ENCODE results near the gene RHEX.

The RHEX gene

DNA sequence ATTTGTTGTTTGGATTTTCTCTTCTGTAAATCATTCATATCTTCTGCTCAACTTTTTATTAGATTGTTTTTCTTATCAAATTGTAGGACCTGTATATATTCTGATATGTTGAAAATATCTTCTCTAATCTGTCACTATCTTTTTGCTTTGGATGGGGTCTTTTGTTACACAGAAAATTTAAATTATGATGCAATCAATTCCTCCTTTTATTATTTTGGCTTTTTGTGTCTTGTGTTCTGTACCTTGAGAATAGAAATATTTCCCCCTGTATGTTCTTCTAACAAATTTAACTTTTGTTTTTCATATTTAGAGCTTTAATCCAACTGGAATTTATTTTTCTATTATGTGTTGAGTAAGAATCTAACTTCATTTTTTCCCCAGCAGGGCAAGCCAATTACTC, 67.4 kb downstream of the RHEX start:
- no peak for DNase-seq

DNA sequence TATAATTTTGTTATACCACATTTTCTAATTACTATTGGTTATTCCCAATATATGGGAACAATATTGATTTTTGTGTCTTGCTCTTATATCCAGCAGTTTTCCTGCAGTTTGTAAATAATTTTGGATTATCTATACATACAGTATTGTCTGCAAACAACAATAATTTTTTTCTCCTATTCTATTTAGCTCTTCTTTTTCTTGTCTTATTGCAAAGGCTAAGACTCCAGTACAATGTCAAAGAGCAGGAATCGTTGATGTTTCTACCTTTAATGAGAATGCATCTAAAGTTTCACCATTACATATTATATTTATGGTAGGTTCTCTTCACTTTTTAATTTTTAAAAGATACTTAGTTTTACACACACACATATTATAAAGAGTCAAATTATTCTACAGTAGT, 68.3 kb downstream of the RHEX start:
- no peak for DNase-seq

DNA sequence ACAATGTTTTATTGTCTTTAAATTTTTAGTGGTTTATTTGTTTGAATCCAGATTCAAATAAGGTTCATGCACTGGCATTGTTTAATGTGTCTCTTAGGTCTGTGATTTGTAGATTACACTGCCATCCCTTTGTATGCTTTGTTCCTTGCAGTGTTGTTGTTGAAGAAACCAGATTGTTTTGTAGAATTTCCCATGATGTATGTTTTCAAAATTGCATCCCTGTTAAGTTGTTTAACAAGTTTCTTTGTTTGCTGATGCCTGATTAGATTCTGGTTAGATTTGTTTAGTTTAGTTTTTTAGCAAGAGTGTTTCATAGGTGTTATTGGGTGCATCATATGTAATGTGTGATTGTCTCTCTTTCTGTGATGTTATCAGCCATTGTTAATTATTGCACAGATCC, 69.7 kb downstream of the RHEX start:
- no peak for DNase-seq

DNA sequence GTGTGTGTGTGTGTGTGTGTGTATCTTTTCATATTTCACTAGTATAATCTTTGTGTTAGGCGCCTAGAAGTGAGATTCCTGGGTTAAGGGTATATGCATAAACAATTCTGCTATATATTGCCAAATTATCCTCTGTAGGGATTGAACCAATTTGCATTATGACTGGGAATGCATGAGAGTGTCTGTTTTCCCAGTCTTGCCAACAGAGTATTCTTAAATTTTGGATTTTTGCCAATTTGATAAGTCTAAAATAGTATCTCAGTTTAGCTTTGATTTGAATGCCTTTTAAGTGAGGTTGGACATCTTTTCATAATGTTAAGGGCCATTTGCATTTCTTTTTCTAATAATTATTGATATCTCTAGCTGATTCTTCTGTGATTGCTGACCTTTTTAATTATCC, 72.4 kb downstream of the RHEX start:
- DNase-seq, result no peak

DNA sequence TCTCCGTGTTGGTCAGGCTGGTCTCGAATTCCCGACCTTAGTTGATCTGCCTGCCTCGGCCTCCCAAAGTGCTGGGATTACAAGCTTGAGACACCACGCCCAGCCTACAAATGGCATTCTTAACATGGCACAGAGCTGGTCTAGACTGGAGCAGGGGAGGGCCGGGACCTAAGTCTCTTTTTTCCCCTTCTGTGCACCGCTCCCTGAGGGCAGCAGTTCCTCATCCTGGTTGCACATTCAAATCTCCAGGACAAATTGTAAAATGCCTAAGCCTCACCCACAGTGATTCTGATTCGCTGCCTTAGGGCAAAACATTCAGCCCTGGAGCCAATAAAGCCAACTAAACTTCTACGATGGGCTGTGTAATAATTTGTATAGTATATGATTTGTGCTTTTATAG, 74.4 kb downstream of the RHEX start:
- no peak for DNase-seq

DNA sequence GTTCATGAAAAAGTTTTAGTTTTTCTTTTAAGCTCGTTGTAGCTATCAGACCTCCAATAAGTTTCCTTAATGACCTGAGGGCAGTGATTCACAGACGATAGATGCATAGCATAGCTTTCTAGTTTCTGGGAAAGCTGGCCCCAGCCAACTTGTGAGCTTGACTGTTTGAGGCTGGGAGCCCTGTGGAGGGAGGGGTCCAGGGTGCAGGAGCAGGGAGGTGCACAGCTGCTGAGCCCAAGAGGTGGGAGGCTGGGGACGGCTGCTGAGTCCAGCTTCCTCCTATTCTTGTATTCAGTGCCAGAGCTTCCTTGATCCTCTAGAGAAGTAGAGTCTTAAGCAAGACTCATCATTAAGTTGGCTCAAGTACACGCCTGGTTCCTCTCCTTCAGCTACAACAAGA, 75.2 kb downstream of the RHEX start:
- no peak for DNase-seq

DNA sequence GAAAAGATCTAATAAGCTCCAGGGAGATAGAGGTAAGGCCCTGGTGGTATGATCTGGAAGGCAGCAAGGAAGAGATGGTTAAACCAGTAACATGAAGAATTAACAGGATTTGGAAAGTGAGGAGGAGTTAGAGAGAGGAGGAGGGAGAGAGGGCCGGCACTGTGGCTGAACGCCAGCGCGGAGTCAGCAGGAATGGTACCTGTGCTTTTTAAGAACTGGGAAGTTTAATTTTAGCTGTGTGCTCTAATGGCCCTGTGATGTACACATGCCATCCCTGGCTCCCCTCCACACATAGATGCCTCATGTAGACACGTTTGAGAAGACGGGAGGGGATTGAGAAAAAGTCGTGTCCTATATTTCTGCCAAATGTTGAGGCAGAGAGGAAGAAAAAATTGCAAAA, 78.1 kb downstream of the RHEX start:
- DNase-seq, result no peak

DNA sequence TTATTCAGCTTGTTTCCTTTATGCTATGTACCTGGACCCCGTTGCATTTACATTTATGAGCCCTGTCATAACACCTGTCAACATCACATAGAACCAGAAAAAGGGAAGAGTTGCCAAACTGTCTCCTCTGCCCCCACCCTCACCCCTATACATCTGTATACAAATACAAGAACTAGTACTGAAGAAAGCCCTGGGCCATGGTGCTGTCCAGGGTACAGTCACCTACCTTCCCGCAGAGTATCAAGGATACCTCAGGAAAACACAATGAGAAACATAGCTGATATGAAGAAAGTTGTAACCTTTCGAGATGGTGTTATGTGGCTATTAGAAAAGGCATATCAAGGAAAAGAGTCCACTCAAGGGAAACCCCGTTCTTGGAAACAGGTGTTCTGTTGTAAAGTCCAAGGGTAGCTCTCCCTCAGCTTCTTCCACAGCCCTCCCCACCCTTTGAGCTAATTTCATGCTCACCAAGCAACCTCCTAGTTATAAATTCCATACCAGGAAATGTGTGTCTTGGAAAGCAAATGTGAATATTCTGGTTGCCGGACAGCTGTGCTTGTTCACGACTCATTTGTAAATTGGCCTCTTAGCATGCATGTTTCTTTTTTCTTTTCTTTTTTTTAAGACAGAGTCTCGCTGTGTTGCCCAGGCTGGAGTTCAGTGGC, 80.9 kb downstream of the RHEX start:
- no peak for DNase-seq

DNA sequence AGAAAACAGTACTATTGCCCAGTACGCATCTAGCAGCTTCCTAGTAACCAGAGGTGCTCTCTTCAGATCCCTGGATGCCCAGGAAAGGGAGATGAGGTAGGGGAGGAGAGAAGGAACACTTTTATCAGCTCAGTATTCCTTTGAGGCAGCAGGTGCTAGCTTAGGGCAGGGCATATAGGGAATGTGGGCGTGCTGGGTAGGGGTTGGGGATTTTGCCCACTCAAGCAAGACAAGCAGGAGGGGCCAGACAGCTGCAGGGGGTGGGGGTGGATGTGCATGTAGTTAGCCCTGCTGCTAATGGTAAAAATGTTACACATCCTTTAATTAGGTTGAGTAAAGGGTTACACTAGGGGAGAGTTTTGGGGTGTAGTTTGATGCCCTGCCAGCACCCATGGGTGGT, 82.3 kb downstream of the RHEX start:
- DNase-seq, result no peak

DNA sequence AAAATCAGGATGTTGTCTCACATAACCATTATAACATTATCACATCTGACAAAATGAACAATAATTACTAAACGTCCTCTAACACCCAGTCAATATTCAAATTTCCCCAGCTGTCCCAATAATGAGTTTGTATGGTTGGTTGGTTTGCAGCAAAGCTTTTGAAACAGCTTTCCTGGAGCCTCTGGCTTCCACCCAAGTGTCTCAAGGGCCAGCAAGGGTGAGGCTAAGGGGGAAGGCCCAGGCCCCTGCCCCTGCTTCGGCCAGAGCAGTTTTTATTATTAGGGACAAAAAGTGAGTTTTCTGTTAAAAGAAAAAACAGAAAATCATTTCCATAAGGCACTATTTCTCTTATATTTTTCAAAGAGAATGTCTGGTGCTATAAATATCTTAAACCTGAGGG, 83.3 kb downstream of the RHEX start:
- DNase-seq, result no peak

DNA sequence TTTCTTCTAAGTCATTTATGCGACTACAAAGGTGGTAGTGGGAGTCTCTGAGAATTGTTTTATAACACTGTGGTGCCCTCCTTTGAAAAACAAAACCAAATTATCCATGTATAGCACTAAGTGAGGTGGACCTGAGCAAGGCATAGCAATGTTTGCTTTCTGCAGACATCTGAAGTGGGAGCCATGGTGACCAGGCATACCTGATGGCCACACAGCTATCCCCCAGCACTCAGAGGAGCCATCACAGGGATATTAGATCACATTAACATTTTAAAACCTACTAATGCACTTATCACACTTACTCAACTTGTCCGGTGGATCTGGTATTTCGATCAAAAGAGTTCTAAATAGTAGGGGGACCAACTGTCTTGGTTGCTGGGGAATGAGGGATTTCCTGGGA, 89.0 kb downstream of the RHEX start:
- DNase-seq, result no peak

DNA sequence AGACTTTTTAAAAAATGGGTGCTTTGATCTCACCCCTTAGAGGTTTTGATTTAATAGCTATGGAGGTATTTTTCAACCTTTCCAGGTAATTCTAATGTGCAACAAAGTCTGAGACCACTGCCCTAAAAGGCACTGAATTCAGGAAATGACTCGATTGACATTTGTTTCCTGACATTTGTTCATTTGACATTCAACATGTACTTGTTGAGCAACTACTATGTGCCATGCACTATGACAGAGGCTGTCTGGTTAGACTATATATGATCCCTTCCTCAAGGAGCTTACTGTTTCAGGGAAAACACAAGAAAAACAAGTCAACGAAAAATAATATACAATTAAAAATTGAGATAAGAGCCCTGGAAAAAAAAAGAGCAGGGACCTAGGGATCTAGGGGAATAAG, 89.8 kb downstream of the RHEX start:
- no peak for DNase-seq

DNA sequence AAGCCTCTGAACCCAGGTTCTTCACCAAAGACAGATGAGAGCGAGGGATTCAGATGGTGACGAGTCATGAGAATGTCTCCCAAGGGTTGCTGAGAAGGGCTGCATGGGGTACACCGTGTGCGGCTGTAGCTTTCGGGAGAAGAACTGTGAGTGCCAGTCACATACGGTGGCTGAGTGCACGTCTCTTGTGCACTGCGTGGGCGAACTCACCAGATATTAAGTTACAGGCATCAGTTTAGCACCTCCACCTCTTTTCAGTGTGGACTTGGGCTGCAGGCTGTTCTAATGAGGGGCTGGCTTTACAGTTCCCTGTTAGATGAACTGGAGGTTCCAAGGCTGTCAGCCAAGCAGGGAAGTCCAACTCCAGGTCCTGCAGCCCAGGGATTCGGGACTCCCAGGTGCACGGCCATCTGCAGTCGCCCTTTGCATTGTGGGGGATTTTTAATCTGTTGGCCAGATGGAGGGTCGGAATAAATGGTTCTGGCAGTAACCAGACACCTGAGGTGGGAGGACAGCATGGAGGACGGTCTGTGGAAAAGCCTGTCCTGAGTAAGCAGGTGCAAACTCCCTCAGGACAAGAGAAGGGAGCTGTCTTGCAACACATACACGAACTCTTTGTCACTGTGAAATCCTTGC, 90.7 kb downstream of the RHEX start:
- no peak for DNase-seq

DNA sequence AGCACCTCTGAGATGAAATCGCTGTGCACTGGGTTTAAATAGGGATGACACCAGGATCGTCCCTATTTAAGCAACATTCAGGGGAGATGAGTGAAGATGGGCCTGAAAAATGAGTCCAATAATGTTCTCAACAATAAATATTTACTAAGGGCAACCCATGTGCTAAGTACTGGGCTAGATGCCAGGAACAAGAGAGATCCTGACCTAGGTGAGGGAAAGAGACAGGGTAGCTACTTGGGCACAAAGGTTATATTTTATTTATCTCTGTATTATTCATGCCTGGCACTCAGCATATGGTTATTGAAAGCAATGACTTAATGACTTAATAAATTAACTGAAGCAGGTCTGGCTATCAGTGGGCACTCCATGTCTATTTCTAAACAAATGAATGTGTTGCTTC, 91.6 kb downstream of the RHEX start:
- no peak for DNase-seq

DNA sequence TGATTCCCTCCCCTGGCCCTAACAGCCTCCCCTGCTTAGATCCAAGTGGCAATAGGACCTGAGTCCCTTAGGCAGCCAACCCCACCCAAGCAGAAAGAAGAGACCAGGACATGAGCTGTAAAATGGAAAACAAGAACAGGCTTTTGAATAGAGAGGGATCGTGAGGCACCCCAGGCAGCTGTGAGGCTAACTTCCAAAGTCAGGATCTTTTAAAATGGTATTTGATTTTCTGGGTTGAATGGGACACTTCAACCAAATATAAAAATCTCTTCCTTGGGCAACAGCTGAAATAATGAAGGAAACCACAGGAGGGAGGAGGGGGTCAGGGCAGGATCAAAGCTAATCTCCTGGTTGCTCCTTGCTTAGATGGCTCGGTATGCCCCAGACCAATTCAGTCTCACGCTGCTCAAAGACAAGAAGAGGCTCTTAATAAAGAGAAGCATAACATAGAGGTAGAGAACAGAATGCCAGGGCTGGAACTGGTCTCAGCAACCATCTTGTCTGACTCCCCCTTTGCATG, 92.9 kb downstream of the RHEX start:
- no peak for DNase-seq

Measured in fibroblast of skin of right quadriceps (primary cell).